Testis (tissue), 3 donors: Measurements from ENCODE around the gene URM1. TPM values are rescaled to one million over a fixed set of nuclear protein-coding genes. Genes with fewer than 3 reads are reported as not detected.

Experiments used
- DNase-seq: peaks from one replicate; pipeline ENCODE4 v3.0.0-alpha.2; 2019
- H3K27ac ChIP-seq, 2 donors: fragments of 200-600 bp; sonication (generic); one replicate each; pipeline ENCODE4 v1.5.1; 2019
- H3K27me3 ChIP-seq: fragments of 200-600 bp; sonication (generic); one replicate; pipeline ENCODE4 v1.5.1; 2019
- H3K36me3 ChIP-seq: fragments of 200-600 bp; sonication (generic); one replicate; pipeline ENCODE4 v1.5.1; 2017; ENCODE audit warnings: low read depth; ENCODE audit errors: missing control alignments
- H3K4me1 ChIP-seq: fragments of 200-600 bp; sonication (generic); one replicate; pipeline ENCODE4 v1.5.1; 2019
- H3K4me3 ChIP-seq, 2 donors: fragments of 200-600 bp; sonication (generic); one replicate each; pipeline ENCODE4 v1.5.1; 2017 to 2019
- H3K9me3 ChIP-seq: fragments of 200-600 bp; sonication (generic); one replicate; pipeline ENCODE4 v1.5.1; 2017
- CTCF ChIP-seq, 3 experiments: fragments of 450-650 bp in 2 of 3; fragments of 200-600 bp in 1 of 3; sonication (generic) in 1 of 3; IDR thresholded peaks; one replicate each; pipeline ENCODE4 v1.5.1; 2016 to 2019; ENCODE audit warnings: antibody characterized with exemption in 3 of 3, mild to moderate bottlenecking in 2 of 3, moderate library complexity in 1 of 3
- POLR2A ChIP-seq: fragments of 450-650 bp; IDR thresholded peaks from one replicate; pipeline ENCODE4 v1.6.1; 2017; ENCODE audit warnings: antibody characterized with exemption, mild to moderate bottlenecking, moderate library complexity
- WGBS, 2 donors: methylation state at CpG; one replicate each; pipeline ENCODE4 v1.1.5; 2018; 5-methylcytosine and 5-hydroxymethylcytosine counted together
- intact Hi-C: fragments of 100-400 bp; cut with DNase I; formaldehyde crosslinking; loops from one replicate; pipeline ENCODE4 v1.15.1; 2023; ENCODE audit warnings: low total_unique reads
- polyA plus RNA-seq: library from polyadenylated mRNA; stranded (reverse); fragments of 350-450 nt; fragmentation: Illumina TruSeq; extraction: RNeasy Lipid Tissue Mini Kit (QIAGEN cat#74804); gene quantifications from one replicate; pipeline ENCODE4 v1.2.3, GENCODE V29; 2014; ENCODE audit warnings: low read depth, low replicate concordance; ENCODE audit not compliant: insufficient read depth
- total RNA-seq, 2 donors: library from RNA; depleted of rRNA; stranded (reverse); fragments of >200 nt; gene quantifications; one replicate each; pipeline ENCODE4 v1.2.3, GENCODE V29; 2016

The URM1 gene
- total and polyA plus RNA-seq, 3 donors from 2014 or later, result 31.5 to 51.1 (median 36.8) TPM

GRCh38 chr9:128323791-128324190, 47.4 kb upstream of the URM1 start:
- TF ChIP-seq CTCF (IDR thresholded peaks at IDR 0.05), result no peak
- TF ChIP-seq POLR2A, result no peak

DNA sequence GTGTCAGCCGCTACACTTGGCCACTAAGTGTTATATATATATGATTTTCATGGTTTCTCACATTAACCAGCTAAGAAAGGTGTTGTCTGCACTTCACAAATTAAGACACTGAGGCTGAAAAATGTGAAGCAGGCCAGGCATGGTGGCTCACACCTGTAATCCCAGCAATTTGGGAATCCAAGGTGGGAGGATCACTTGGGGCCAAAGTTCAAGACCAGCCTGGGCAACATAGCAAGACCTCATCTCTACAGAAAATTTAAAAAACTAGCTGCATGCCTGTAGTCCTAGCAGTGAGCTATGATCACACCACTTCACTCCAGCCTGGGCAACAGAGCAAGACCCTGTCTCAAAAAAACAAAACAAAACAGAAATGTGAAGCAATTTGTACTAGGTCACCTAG, 46.8 kb upstream of the URM1 start:
- DNase-seq, result no peak
- Histone ChIP-seq H3K27ac (no peak overlapping the region), H3K4me3 (no peak overlapping the region), H3K4me1 (peaks cover 6% of the 10 kb centered on the region), H3K27me3 (no peaks in the 10 kb centered on the region), H3K9me3 (no peaks in the 10 kb centered on the region), H3K36me3 (no peaks in the 10 kb centered on the region)
- no peak for TF ChIP-seq CTCF (IDR thresholded peaks at IDR 0.05)
- intact Hi-C loops, result no loop called here
- WGBS, 2 donors, result 92 to 95% methylated on average over 1 of the region's 1 CpG

More at GRCh38 chr9:128323791-128324190, 47.4 kb upstream of the URM1 start:
- Histone ChIP-seq H3K4me1 (peaks cover 6% of the 10 kb centered on the region), H3K4me3 (peak overlapping the region in 1 of 2 donors; percentile 86), H3K9me3 (no peaks in the 10 kb centered on the region), H3K36me3 (no peaks in the 10 kb centered on the region), H3K27me3 (no peaks in the 10 kb centered on the region), H3K27ac (no peak overlapping the region)
- intact Hi-C loops, result no loop called here
- DNase-seq, result no peak
- WGBS, 2 donors, result 61 to 73% methylated on average over 11 to 12 of the region's 12 CpGs

DNA sequence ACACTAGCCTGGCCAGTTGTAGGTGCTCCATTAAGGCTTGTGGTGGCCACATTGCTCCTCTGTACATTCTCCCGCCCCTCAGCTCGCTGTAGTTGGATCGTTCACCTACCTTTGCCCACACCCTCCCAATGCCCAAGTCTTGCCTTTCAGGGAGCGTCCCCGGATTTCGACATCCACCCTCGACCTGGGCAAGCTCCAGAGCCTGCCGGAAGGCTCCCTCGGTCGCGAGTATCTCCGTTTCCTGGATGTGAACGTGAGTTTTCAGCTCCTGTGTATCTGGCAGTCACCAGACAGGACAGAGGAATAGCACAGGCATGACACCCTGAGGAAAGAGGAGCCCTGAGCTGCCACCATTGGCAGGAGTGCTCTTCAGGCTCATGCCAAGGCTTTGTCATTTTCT, 45.5 kb upstream of the URM1 start:
- WGBS, 2 donors, result 88 to 90% methylated on average over 13 of the region's 13 CpGs
- Histone ChIP-seq H3K36me3 (no peaks in the 10 kb centered on the region), H3K27ac (no peak overlapping the region), H3K27me3 (no peaks in the 10 kb centered on the region), H3K4me3 (no peak overlapping the region), H3K9me3 (no peaks in the 10 kb centered on the region), H3K4me1 (peaks cover 6% of the 10 kb centered on the region)
- TF ChIP-seq POLR2A (no peak), CTCF (IDR thresholded peaks at IDR 0.05) (no peak)
- intact Hi-C loops, result no loop called here
- no peak for DNase-seq

- no peaks in the 10 kb centered on the region for H3K36me3 ChIP-seq
- 52 to 82% methylated on average over 6 to 11 of the region's 11 CpGs for WGBS, 2 donors
Measured at GRCh38 chr9:128333451-128333869, 37.7 kb upstream of the URM1 start.

More at GRCh38 chr9:128333451-128333869, 37.7 kb upstream of the URM1 start:
- H3K4me3 ChIP-seq, result no peak overlapping the region
- H3K4me1 ChIP-seq, result no peaks in the 10 kb centered on the region
- H3K27ac ChIP-seq, result no peak overlapping the region
- TF ChIP-seq CTCF (IDR thresholded peaks at IDR 0.05) (no peak), POLR2A (no peak)
- intact Hi-C loops, result no loop called here
- no peaks in the 10 kb centered on the region for H3K9me3 ChIP-seq
- DNase-seq, result no peak
- no peaks in the 10 kb centered on the region for H3K27me3 ChIP-seq
